Daoy (cell line): ENCODE data around the gene STIP1. TPM values are rescaled to one million over a fixed set of nuclear protein-coding genes. Genes with fewer than 3 reads are reported as not detected.

Source experiments
- DNase-seq: peaks from one replicate; pipeline ENCODE4 v3.0.0-alpha.2; 2015; ENCODE audit warnings: low read depth
- total RNA-seq: library from RNA; depleted of rRNA; stranded (reverse); fragments of >200 nt; shearing (Covaris generic); gene quantifications from 2 replicates; pipeline ENCODE4 v1.2.3, GENCODE V29; 2014

Gene STIP1
- total RNA-seq, 1 experiment from 2014 or later, result 283 TPM

GRCh38 chr11:64198511-64198910 is 12.5 kb downstream of the STIP1 start:
- DNase-seq, result no peak

- DNase-seq, result no peak
These were observed 15.6 kb downstream of the STIP1 start for GRCh38 chr11:64201543-64201942.

- DNase-seq, result no peak
These were observed 17.0 kb downstream of the STIP1 start for GRCh38 chr11:64202992-64203391.

GRCh38 chr11:64203421-64204079 is 17.6 kb downstream of the STIP1 start:
- no peak for DNase-seq

- no peak for DNase-seq
These were observed 18.1 kb downstream of the STIP1 start for GRCh38 chr11:64204080-64204440.

- DNase-seq, result peak; percentile 95
These were observed 18.6 kb downstream of the STIP1 start for GRCh38 chr11:64204464-64204989.

GRCh38 chr11:64206457-64207255 is 20.7 kb downstream of the STIP1 start, which contains the start of gene FERMT3:
Gene FERMT3, plus strand, starts transcription at chr11:64206721. Its CDS starts 644 bp downstream, at chr11:64207365.
- no peak for DNase-seq

- peak; percentile 81 for DNase-seq
These were observed 21.5 kb downstream of the STIP1 start for GRCh38 chr11:64207256-64208085.

- DNase-seq, result no peak
These were observed 22.3 kb downstream of the STIP1 start for GRCh38 chr11:64208086-64208795.

GRCh38 chr11:64208796-64209562 is 23.0 kb downstream of the STIP1 start:
- no peak for DNase-seq

GRCh38 chr11:64209563-64209843 is 23.5 kb downstream of the STIP1 start:
- DNase-seq, result no peak

- no peak for DNase-seq
These were observed 24.5 kb downstream of the STIP1 start for GRCh38 chr11:64210301-64211020.

- no peak for DNase-seq
These were observed 25.4 kb downstream of the STIP1 start for GRCh38 chr11:64211181-64211872.

- DNase-seq, result no peak
These were observed 30.9 kb downstream of the STIP1 start for GRCh38 chr11:64216879-64217278.

GRCh38 chr11:64218628-64219353 is 32.8 kb downstream of the STIP1 start:
- DNase-seq, result no peak

GRCh38 chr11:64219354-64219684 is 33.3 kb downstream of the STIP1 start:
- no peak for DNase-seq

- DNase-seq, result no peak
These were observed 33.8 kb downstream of the STIP1 start for GRCh38 chr11:64219755-64220154.

GRCh38 chr11:64220271-64220670 is 34.3 kb downstream of the STIP1 start:
- DNase-seq, result no peak

- DNase-seq, result no peak
These were observed 34.8 kb downstream of the STIP1 start for GRCh38 chr11:64220798-64221197.
